GM19463 (cell line): ENCODE results near the gene GRHL3.

Source experiments
- ATAC-seq: cut with Tn5 transposase; IDR thresholded peaks from one replicate; pipeline ENCODE4 v1.9.1; 2021; ENCODE audit warnings: mild to moderate bottlenecking, moderate library complexity; ENCODE audit not compliant: unreplicated experiment

Gene GRHL3

GRCh38 chr1:24366707-24367106 lies 47.5 kb downstream of the GRHL3 start:
- ATAC-seq = no peak

GRCh38 chr1:24369199-24369598 lies 50.0 kb downstream of the GRHL3 start:
- ATAC-seq = no peak

GRCh38 chr1:24369801-24370200 lies 50.6 kb downstream of the GRHL3 start:
- no peak for ATAC-seq

DNA sequence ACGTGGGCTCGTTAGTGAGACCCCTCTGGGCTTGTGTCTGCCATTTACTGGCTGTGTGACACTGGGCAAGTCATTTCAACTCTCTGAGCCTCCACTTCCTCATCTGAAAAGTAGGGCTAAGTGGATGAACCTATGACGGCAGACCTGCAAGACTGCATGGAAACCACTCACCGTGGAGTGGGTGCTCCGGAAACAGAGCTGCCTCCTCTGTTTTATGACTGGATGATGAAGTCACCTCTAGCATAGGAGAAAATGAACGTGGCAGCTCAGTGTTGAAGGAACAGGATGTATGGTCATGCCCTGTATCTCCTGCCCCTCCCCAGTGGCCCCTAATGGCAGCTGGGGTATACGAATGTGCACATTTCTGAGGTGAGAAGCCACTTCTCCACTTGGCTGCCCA lies 53.9 kb downstream of the GRHL3 start:
- ATAC-seq = no peak

DNA sequence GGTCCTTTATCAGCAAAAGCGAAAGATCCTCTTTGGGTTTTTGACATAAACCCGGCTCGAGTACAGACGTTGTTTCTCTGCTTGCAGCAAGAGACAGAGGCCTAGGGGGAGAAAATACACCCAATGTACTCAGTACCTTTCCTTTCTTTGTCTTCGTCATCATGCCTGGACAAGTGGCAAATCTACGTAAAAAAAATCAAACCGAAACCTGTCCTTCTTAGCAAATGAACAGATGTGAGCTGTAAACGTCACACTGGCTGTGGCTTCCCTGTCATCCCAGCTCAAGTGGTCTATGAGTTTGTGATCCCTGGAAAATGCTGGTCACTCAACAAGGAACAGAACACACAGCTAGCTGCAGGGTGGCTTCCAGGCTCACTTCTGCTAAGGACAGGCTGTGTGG lies 54.6 kb downstream of the GRHL3 start:
- ATAC-seq = no peak

- no peak for ATAC-seq
These were observed 56.0 kb downstream of the GRHL3 start for GRCh38 chr1:24374891-24375786.

- no peak for ATAC-seq
These were observed 60.7 kb downstream of the GRHL3 start for GRCh38 chr1:24379733-24380315.

DNA sequence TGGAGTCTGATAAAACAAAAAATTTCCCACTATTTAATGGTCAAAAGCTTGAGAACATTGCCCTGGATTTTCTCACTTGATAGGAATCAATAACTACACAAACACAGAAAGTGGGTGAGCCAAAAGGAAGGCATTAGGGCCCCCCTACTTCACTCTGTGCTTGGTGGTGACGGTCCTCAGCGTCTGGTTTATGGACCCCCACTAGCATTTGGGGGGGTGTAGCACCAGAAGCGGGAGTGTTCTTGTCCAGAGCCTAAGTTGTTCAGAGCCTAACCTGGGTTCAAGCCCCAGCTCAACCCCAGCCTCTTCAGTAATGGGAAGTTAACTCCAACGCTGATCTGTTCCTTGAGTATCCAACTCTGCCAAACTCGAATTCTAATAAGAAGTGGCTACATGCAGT lies 61.4 kb downstream of the GRHL3 start:
- ATAC-seq = no peak

DNA sequence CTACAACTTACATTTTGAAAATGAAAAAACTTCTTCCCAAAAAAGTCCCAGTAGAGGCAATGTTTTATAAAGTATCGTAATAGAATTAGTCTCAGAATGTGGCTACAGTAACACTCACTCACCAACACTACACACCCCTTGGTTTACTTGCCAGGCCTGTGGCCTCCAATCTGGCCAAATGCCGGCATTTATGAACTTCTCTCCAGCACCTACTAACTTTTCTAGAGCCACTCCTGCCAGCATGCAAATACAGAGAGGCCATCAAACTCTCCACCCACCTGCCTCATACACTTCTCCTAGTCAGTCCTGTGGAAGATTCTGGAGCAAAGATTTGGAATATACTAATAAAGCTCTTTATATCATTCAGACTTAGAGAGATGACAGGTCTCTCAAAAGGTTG lies 62.1 kb downstream of the GRHL3 start:
- no peak for ATAC-seq

DNA sequence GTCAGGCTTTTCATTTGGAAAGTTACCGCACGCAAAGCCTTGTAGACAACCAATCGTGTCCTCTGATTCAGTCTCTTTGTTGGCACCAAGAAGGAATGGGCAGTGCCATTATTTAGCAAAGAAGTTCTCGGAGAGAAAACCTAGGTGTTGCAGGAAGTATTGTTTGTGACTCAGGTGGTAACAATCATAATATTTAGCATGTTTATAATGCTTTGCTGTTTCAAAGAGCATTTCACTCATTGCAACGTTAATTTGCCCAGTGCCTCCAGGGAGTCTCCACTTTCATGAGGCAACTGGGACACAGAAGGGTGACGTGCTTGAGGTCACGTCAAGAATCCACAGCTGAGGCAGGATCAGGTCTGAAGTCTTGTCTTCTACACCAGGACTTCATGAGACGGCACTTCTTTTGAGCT lies 63.0 kb downstream of the GRHL3 start:
- no peak for ATAC-seq

DNA sequence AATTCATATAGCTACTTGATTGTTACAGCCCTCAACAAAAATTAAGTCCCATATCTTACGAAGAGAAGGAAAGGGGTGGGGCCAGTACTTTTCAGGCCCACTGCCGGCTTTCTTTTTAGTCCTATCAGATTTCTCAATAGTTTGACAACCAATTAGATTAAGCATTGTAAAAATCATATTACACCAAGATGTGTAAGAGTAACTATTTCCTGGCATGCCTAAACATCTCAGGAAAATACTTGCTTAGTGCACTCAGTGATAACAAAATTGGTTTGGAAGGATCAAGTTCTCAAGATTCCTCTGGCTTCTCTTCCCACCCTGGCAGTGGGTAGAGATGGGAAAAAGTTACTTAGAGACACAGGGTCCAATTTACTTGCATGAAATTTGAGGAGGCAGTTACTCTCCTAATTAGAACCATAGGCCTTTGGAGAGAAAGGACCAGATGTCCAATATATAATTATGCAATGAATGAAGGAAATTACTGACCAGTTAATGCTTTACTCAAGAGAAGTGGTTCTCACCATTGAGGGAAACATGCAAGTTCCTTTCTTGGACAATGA lies 64.3 kb downstream of the GRHL3 start:
- no peak for ATAC-seq

- peak; percentile 71 for ATAC-seq
These were observed 65.3 kb downstream of the GRHL3 start for GRCh38 chr1:24384251-24385090.

- no peak for ATAC-seq
These were observed 66.2 kb downstream of the GRHL3 start for GRCh38 chr1:24385160-24385940.

DNA sequence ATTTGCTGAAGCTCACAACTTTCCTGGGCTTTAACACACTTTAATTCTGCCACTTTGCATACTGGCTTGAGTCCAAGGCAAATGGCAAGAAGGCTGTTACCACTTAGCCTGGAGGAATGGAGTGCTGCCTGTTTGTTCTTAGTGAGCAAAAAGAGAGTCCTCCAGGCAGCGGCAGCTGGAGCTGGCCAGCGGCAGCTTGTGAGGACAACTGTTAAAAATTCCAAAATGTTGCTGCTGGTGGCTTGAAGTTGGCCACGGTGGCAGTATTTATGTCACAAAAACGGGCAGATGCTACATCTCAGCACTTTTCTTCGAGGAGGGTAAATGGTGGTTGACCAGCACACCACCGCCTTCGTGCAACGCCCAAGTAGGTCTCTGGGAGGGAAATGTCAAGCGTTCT lies 67.1 kb downstream of the GRHL3 start:
- no peak for ATAC-seq

DNA sequence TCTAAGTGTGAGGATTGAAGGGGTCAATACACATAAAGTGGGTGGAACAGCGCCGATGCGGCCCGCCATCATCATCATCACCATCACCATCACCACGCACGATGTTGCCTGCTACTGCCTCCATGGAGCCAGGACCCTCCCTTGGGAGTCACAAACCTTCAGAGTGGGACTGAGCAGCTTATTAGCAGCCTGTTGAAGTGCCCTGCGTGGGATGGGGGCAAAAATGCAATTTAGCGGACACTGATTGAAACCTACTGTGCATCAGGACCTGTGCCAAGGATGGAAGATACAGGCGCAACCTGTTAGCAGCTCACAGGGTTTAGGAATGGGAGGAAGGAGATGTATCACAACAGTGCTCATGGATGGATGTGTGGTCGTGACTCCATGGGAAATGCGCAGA lies 67.8 kb downstream of the GRHL3 start:
- no peak for ATAC-seq

DNA sequence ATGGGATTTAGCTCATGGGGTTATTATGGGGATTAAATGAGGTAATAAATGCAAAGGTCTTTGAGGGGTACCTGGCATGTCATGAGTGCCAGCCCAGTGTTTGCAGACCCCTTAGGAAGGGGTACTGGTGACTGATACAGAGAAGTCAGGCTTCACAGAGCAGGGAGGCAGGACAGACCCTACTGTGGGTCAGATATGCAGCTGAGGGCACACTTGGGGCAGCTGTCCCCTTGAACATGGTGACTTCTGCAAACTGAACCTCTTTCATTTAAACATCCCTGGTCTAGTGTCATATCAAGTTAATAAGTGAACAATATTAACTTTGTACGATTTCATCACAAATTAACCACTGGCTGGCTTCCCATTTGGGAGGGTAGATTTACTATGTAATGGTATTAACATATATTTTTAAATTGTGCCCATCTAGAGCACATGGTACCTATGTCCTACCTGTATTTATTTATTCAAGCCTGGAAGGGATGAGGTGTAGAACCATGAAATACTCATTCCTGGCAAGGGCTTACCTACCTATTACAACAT lies 68.5 kb downstream of the GRHL3 start:
- ATAC-seq = no peak

DNA sequence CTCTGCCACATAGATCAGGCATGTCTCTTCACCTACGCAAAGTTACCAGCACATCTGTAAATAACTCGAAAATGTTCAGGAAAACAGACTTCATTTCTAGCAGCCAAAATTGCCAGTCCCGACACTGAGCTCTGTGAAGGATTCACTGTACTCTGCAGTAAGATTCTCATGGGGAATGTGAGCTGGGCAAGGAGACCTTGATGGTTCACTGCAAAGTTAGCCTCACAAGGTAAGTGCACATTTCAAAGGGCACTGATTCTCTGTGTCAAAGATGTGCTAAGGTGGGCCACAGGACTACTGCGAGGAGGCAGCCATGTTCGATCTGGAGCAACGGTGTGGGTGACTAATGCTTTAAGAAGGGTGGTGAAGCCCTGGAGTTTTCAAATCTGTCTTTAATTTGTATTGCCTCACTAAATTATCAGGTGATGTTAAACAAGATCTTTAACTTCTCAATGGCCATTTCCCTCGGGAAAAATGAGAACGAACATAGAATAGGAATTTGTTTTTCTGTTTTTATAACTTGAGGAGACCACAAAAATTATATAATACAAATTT lies 69.3 kb downstream of the GRHL3 start:
- ATAC-seq = no peak

- ATAC-seq = no peak
These were observed 70.1 kb downstream of the GRHL3 start for GRCh38 chr1:24389231-24389678.

GRCh38 chr1:24390924-24391782 lies 72.0 kb downstream of the GRHL3 start:
- ATAC-seq = no peak
